Esophagus squamous epithelium (tissue), 4 donors: ENCODE measurements around the gene RBBP7.

Experiments
- CTCF ChIP-seq, 6 experiments: fragments of 450-650 bp in 4 of 6; fragments of 200-600 bp in 2 of 6; sonication (generic) in 2 of 6; IDR thresholded peaks; one replicate each; pipeline ENCODE4 v1.5.1; 2016 to 2019; ENCODE audit warnings: antibody characterized with exemption in 6 of 6, mild to moderate bottlenecking in 4 of 6, moderate library complexity in 4 of 6
- POLR2A ChIP-seq, 4 donors: fragments of 450-650 bp; IDR thresholded peaks; one replicate each; pipeline ENCODE4 v1.6.1; 2017; ENCODE audit warnings: antibody characterized with exemption in 4 of 4, mild to moderate bottlenecking in 4 of 4, moderate library complexity in 3 of 4

DNA sequence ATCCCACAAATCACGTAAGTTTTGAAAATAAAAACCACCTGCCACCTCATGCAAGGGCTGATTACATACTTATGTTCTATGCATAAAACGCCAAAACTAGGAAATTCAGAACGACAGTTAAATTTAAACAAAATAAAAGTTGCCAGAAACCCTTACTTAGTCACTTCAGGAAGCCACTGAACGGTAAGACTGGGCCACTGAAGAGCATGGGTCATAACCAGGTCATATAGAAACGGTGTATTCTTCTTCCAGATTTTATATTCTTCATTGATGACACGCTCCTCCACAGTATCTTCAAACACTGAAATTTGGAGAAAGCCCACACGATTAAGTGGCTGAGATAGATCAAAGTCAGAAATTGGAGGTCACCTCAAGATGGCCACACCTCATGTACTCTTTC lies 1.2 kb downstream of the RBBP7 start:
- no peak for TF ChIP-seq CTCF (IDR thresholded peaks at IDR 0.05)
- TF ChIP-seq POLR2A (IDR thresholded peaks at IDR 0.05) = no peak
